Stimulated activated naive CD8-positive, alpha-beta T cell treated with anti-CD3 and anti-CD28 coated beads, Interleukin-15, Interleukin-2, amounts not matched to agents 100 ng/mL and 50 ng/mL, for 24 hours (primary cell): ENCODE results near the gene MEIS1.

Experiments used
- H3K27ac Mint-ChIP-seq: one replicate; pipeline ENCODE4 v1.8.0; 2021; ENCODE audit warnings: mild to moderate bottlenecking, mixed read lengths
- H3K27me3 Mint-ChIP-seq: one replicate; pipeline ENCODE4 v1.8.0; 2021; ENCODE audit warnings: mixed read lengths
- H3K36me3 Mint-ChIP-seq: one replicate; pipeline ENCODE4 v1.8.0; 2021; ENCODE audit warnings: low read depth, mixed read lengths
- H3K4me1 Mint-ChIP-seq: one replicate; pipeline ENCODE4 v1.8.0; 2021; ENCODE audit warnings: low read depth, mixed read lengths
- H3K4me3 Mint-ChIP-seq: one replicate; pipeline ENCODE4 v1.8.0; 2021; ENCODE audit warnings: mild to moderate bottlenecking, mixed read lengths
- H3K9me3 Mint-ChIP-seq: one replicate; pipeline ENCODE4 v1.8.0; 2021; ENCODE audit warnings: mixed read lengths

MEIS1 gene

DNA sequence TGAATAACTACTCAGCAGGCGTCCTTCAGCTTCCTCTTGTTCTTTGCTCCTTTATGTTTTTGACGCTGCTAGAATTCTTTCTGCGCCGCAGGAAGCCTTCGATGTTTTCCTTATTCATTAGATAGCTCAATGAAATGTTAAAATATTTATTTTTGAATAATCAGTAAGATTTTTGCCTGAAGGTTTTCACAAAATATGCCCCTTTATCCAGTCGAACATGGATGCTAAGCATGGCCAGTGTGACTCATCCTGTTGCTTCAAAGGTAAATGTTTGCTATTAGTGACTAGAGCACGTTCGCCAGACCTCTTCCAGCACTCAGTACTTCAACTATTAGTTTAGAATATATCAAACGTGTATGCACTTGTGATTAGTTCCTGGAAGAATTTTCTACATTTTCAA, 7.6 kb upstream of the MEIS1 start:
- H3K4me1 Mint-ChIP-seq: no peaks in the 10 kb centered on the region
- H3K4me3 Mint-ChIP-seq: no peak overlapping the region
- H3K27me3 Mint-ChIP-seq: peaks cover 75% of the 10 kb centered on the region
- H3K9me3 Mint-ChIP-seq: no peaks in the 10 kb centered on the region
- no peaks in the 10 kb centered on the region for H3K36me3 Mint-ChIP-seq
- H3K27ac Mint-ChIP-seq: no peak overlapping the region

DNA sequence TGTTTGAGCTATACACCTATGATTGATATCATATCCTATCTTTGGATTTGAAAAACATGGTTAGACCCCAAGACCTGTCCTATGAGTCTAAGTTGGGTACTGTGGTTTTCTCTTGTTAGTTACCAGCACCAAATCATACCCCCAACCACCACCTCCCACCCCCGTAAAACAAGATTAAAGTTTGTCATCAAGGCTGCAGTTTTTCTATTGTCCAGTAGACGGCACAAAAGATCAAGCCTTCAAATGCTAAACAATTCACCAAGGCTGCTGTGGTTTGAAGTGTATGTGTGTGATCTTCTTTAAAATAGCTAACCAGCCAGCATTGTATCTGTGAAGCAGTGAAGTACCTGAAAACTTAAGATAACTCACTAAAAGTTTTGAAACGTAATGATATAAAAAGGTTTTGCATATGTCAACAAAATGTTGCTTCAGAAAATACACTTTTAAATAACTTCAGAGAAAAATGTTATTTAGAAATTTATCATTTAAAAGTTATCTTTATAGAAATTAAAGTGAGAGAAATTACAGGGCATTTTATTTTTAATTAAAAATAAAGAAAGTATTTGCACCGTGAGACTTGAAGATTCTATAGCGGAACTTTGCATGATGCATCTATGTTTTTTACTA, 5.8 kb upstream of the MEIS1 start:
- Mint-ChIP-seq H3K27me3 (peaks cover 82% of the 10 kb centered on the region), H3K4me1 (peaks cover 16% of the 10 kb centered on the region), H3K9me3 (no peaks in the 10 kb centered on the region), H3K4me3 (no peak overlapping the region), H3K27ac (no peak overlapping the region), H3K36me3 (no peaks in the 10 kb centered on the region)

DNA sequence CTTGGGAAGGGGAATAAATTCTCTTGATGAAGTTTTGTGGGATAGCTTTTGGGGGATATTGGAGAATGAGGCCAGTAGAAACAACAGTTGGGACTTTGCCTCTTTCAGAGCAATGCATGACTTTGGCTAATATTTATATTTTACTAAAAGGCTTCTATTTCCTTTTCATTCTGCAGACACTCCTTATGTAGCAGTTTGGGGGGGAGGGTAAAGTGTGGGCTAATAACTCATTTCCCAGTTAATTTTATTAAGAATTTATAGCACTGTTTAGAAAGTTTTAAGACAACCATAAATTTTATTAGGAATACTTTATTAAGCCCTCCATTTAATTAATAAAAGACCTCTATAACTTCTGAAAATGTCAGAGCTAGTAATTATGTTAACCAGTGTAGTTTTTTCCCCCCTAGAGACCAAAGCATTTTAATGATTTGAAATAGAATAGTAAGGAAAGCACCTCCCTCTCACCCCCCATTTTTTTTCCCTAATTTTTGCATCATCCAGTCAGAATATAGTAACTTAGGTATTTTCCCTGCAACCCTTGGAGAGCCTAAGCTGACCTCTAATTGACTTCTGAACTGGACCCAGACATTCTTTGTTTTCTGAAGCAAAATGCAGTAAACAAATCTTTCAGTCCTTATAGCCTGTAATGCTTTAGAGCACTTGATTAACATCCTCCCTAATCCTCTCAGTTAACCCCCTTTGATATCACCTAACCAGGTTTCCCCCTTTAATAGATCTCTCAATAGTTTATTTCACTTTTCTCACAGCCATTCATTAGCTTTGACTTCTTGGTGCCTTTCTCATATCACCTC, 5.0 kb upstream of the MEIS1 start:
- H3K4me1 Mint-ChIP-seq: peaks cover 24% of the 10 kb centered on the region
- peaks cover 86% of the 10 kb centered on the region for H3K27me3 Mint-ChIP-seq
- no peaks in the 10 kb centered on the region for H3K9me3 Mint-ChIP-seq
- no peak overlapping the region for H3K4me3 Mint-ChIP-seq
- no peaks in the 10 kb centered on the region for H3K36me3 Mint-ChIP-seq
- H3K27ac Mint-ChIP-seq: no peak overlapping the region

DNA sequence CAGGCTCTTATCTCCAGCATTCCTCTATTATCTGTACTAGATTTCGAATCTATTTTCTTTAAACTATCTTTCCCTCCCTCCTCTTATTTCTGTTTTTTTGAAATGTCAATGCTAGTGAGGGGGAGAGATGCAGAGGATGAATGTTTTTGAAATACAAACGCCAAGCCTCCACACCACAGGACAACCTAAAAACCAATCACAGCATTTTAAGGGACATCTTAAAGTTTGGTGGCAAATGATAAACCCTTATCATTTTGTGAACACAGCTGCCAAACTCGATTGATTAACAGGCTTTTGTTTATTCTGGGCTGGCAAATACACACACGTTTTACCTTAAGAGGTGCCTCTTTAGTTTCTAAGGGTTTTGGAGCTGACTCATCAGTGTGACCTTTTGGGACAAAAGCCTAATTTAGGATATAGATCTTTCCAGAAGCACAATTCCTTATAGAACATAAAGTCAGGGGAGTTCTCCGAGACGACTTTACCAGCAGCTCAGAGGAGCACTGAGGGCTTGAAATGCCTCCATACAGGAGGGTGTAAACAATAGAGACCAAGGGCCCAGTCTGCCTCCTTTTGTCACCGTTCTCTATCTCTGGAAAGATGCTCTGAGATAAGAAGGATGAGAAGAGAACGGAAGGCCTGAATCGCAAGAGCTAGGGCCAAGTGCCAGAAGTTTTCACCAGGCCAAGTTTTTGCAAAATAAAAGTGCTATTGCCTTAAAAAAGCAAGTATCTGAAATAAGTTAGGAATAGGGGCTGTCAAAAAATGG, 4.2 kb upstream of the MEIS1 start:
- Mint-ChIP-seq H3K4me1 (peaks cover 32% of the 10 kb centered on the region), H3K4me3 (no peak overlapping the region), H3K9me3 (no peaks in the 10 kb centered on the region), H3K27ac (no peak overlapping the region), H3K36me3 (no peaks in the 10 kb centered on the region), H3K27me3 (peaks cover 86% of the 10 kb centered on the region)

DNA sequence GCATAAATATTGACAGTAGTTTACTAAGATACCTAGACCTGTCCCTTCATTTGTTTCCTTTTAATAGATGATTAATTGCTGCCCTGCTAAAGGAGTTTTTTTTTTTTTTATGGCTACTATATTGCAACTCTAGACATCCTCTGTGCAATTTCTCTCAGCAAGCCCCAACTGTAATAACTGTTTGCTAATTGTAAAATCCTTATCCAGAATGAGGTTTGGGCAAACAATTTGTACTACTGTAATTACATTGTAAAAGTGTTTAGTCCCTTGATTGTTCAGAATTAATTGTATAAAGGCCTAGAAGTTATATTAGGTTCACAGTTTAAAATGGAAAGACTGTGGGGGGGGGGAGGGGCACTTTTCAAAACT, 3.7 kb upstream of the MEIS1 start:
- Mint-ChIP-seq H3K4me1 (peaks cover 33% of the 10 kb centered on the region), H3K4me3 (no peak overlapping the region), H3K9me3 (no peaks in the 10 kb centered on the region), H3K27me3 (peaks cover 85% of the 10 kb centered on the region), H3K27ac (no peak overlapping the region), H3K36me3 (no peaks in the 10 kb centered on the region)

DNA sequence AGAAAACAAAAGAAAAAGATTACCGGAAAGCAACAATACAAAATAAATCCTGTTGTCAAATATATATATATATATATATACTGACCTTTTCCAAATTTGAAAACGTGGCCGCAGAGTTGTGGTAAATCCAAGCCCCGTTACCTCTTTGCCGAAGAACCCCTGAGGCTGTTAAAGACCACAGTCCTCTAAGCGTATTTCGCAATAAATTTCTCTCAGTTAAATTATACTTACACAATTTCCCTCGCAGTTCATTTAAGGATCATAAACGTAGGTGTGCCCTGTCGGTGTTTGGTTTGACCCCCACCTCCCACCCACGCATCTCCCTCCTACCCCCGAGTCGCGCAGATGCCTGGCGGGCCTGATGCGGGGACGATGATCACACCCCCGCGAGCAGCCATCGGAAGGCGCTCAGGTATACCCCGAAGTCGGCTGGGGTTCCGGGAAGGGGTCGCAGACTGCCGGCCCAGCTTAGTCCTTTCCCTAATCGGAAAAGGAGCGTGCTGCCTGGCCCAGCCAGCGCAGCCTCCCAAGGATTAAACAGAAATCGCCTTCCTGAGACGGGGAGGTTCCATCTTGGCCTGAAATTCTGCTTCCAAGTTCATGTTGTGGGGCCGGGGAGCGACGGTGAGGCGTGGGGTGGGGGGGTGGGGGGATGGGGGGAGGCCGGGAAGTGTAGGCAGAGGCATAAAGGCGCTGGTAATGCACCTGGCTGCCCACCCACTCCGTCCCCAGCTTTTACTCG, 2.9 kb upstream of the MEIS1 start:
- H3K9me3 Mint-ChIP-seq: no peaks in the 10 kb centered on the region
- peaks cover 33% of the 10 kb centered on the region for H3K4me1 Mint-ChIP-seq
- H3K27me3 Mint-ChIP-seq: peaks cover 91% of the 10 kb centered on the region
- no peaks in the 10 kb centered on the region for H3K36me3 Mint-ChIP-seq
- peak overlapping the region; percentile 66 for H3K27ac Mint-ChIP-seq
- peak overlapping the region; percentile 40 for H3K4me3 Mint-ChIP-seq

DNA sequence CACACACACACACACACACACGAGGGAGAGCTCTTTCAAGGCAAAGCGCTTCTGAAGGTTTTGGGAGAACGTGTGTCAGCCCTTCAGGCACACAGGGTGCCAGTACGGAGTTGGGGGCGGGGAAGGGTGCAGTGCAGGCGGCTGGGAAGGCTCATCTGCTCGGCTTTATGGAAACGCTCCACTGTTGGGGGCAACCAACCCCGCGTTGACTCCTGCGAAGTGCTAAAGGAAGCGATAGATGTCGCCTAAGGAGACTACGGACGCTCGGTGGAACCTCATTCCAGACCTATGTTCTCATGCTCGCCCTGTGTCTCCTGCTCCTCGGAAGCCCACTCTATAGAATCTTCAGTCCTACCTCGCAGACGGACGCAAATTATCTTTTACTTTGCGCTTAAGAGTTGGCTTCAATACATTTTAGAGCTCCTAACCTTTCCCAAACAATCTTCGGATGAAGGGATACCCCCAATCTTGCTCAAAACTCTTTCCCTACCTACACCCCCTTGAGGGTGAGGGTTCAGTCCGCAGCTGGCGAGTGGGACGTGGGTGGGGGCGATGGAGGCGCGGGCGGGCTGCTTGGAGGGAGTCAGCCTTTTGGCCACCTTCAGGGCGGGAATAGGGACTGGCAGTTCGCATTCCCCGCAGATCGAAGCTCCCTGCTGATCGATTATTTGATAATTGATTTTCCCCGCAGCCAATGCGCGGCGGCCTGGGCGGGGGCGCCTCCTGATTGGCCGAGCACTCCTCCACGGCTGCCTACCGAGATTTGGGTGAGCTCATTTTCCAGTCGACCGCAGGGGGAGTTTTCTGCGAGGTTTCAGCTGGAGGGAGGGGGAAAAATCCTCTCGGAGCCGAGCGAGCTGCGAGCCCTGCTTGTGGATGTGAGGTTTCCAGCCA, 1.9 kb upstream of the MEIS1 start:
- Mint-ChIP-seq H3K9me3 (no peaks in the 10 kb centered on the region), H3K4me3 (peak overlapping the region; percentile 79), H3K36me3 (no peaks in the 10 kb centered on the region), H3K27me3 (peaks cover 91% of the 10 kb centered on the region), H3K27ac (no peak overlapping the region), H3K4me1 (peaks cover 33% of the 10 kb centered on the region)

DNA sequence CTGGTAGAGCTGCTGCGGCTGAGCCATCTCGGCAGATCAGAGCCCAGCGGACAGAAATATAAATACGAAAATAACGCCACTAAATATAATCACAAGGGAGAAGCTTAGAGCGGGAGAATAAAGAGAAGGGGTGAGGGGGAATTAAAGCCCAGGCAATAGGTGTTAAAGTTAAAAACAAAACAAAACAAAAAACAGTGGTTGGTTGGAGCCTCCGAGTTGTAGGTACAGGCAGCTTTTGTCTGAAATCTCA, 1.3 kb upstream of the MEIS1 start:
- no peaks in the 10 kb centered on the region for H3K9me3 Mint-ChIP-seq
- H3K27me3 Mint-ChIP-seq: peaks cover 92% of the 10 kb centered on the region
- no peaks in the 10 kb centered on the region for H3K36me3 Mint-ChIP-seq
- H3K4me3 Mint-ChIP-seq: peak overlapping the region; percentile 79
- no peak overlapping the region for H3K27ac Mint-ChIP-seq
- H3K4me1 Mint-ChIP-seq: peaks cover 33% of the 10 kb centered on the region

DNA sequence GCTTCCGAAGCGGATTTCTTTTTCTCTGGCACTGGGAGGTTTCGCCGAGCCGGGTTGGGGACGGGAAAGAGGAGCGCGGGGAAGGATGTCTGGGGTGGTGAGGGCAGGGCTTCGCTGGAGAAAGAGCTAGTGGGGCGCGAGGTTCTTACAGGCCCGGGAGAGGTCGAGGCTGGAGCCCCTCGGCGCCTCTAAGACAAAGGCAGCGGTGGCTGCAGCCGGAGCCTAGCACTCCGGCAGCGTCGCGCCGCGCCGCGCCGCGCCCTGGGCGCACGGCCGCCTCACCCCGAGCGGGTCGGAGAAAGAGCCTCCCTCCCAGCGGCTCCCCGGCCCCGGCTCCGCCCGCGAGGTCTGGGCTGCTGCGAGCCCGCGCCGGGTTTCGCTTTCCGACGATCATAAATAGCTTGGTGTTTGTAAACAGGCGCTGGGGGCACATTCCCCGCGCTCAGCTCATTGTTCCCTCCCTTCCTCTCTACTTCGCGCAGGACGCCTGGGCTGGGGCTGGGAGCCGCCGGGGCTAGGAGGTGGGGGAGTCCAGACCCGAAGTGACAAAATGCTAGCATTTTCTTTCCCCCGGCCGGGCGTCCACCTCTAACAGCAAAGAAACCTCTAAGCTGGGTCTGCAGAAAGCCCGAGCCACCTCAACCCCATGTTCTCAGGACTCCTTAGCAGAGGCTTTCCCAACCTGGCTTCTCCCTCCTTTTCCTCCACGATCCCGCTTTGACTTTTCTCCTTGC, 813 bp upstream of the MEIS1 start:
- H3K36me3 Mint-ChIP-seq: no peaks in the 10 kb centered on the region
- H3K27me3 Mint-ChIP-seq: peaks cover 90% of the 10 kb centered on the region
- H3K4me3 Mint-ChIP-seq: peak overlapping the region; percentile 83
- H3K9me3 Mint-ChIP-seq: no peaks in the 10 kb centered on the region
- H3K27ac Mint-ChIP-seq: no peak overlapping the region
- peaks cover 33% of the 10 kb centered on the region for H3K4me1 Mint-ChIP-seq

DNA sequence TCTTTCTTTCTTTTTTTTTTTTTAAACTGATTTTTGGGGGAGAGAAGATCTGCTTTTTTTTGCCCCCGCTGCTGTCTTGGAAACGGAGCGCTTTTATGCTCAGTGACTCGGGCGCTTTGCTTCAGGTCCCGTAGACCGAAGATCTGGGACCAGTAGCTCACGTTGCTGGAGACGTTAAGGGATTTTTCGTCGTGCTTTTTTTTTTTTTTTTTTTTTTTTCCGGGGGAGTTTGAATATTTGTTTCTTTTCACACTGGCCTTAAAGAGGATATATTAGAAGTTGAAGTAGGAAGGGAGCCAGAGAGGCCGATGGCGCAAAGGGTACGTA, 587 bp downstream of the MEIS1 start:
- Mint-ChIP-seq H3K4me3 (peak overlapping the region; percentile 83), H3K4me1 (peaks cover 39% of the 10 kb centered on the region), H3K9me3 (no peaks in the 10 kb centered on the region), H3K27me3 (peaks cover 92% of the 10 kb centered on the region), H3K36me3 (no peaks in the 10 kb centered on the region), H3K27ac (no peak overlapping the region)

DNA sequence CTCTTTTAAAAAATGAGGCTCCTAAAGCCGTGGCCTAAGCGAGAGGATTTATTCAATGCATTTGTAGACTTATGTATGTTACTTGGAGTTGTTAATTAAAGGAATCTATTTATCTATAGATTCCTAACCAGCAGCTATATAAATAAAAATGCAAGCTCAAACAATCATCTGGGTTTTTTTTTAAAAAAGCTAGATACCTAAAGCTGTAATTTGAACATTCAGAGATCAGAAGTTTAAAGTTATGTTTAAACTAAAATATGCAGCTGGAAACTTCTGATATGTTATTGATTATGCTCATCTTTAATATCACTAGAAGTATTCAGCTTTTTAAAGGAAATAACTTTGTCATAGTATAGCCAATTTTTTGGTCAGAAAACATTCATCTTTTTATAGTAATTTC, 1.0 kb downstream of the MEIS1 start:
- Mint-ChIP-seq H3K4me3 (peak overlapping the region; percentile 83), H3K27ac (no peak overlapping the region), H3K9me3 (no peaks in the 10 kb centered on the region), H3K4me1 (peaks cover 39% of the 10 kb centered on the region), H3K27me3 (peaks cover 93% of the 10 kb centered on the region), H3K36me3 (no peaks in the 10 kb centered on the region)

DNA sequence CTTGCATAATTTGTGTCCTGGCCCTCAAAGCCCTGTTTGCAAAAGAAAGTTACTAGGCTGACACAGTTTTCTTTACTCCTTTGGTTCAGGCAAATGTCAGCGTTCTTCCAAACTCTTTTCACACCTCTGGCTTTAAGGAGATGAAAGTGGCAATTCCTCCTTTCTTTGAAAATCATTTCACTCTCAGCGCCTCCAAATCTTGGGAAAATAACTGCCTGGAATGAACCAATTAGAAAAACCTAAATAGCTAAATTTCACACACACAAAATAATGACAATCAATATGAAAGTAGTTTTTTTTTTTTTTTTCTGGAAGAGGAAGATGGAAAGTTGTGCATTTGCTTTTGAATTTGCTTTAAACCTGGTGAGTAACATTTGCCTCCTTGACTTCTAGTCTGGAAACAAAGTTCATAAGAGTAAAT, 1.7 kb downstream of the MEIS1 start:
- Mint-ChIP-seq H3K4me1 (peaks cover 39% of the 10 kb centered on the region), H3K9me3 (no peaks in the 10 kb centered on the region), H3K36me3 (no peaks in the 10 kb centered on the region), H3K27me3 (peaks cover 93% of the 10 kb centered on the region), H3K4me3 (no peak overlapping the region), H3K27ac (no peak overlapping the region)

DNA sequence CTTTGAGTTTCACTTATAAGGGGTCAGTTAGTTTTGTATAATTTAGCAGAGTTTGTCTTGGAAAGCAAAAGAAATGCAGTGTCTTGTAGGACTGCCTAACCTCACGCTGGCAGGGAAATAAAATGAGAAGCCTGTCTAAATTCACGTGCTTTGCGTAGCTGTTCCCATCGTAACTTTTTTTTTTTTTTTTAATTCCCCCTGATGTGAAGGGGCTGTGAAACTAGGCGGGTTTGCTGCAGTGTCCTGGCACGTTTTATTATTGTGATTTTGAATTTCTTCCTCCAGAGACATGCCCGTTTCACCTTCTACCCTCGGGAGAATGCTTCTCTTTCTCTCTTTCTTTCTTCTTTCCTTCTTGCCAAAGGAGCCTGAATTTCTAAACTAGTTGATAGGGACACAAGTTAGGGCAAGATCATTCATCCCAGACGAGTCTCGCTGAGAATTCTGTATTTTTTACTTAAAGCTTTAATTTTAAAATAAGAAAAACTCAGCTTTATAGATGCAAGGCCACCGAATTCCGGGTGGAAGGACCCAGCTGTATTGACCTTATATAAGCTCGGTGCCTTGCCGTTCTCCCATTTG, 2.3 kb downstream of the MEIS1 start:
- Mint-ChIP-seq H3K4me3 (no peak overlapping the region), H3K36me3 (no peaks in the 10 kb centered on the region), H3K27ac (no peak overlapping the region), H3K9me3 (no peaks in the 10 kb centered on the region), H3K4me1 (peaks cover 39% of the 10 kb centered on the region), H3K27me3 (peaks cover 90% of the 10 kb centered on the region)
